DMS53 (cell line): ENCODE data around the gene C11orf98.
"Not testable (repeated sequence)": the region's sequence is repeated elsewhere in the genome, so short reads cannot be mapped to it uniquely, and the experiment has no call there.

Source experiments
- DNase-seq: peaks from one replicate; lab custom pipeline; 2025; lab: John Stamatoyannopoulos, UW

C11orf98 gene

GRCh38 chr11:62682518-62682917 lies 17.5 kb upstream of the C11orf98 start:
- DNase-seq, result no peak

GRCh38 chr11:62680825-62681240 lies 15.8 kb upstream of the C11orf98 start:
- peak; percentile 88 for DNase-seq

GRCh38 chr11:62678770-62679696 lies 14.0 kb upstream of the C11orf98 start, which contains the start of gene UBXN1:
Gene UBXN1 (minus strand): TSS chr11:62679073. CDS start chr11:62678923, 150 bp downstream.
- peak; percentile 95 for DNase-seq

GRCh38 chr11:62678433-62678769 lies 13.4 kb upstream of the C11orf98 start:
- no peak for DNase-seq

- DNase-seq, result no peak
Observed at GRCh38 chr11:62677714-62678113, 12.7 kb upstream of the C11orf98 start.

GRCh38 chr11:62677156-62677555 lies 12.1 kb upstream of the C11orf98 start:
- no peak for DNase-seq

GRCh38 chr11:62676698-62677097 lies 11.7 kb upstream of the C11orf98 start:
- DNase-seq, result no peak

GRCh38 chr11:62675415-62675814 lies 10.4 kb upstream of the C11orf98 start:
- DNase-seq, result not testable (repeated sequence)

GRCh38 chr11:62673196-62673525 lies 8.2 kb upstream of the C11orf98 start:
- DNase-seq, result no peak

- peak; percentile 97 for DNase-seq
Observed at GRCh38 chr11:62671608-62672389, 6.8 kb upstream of the C11orf98 start, which contains the start of the genes LBHD1 and UQCC3. Gene LBHD1 (minus strand): TSS chr11:62672267. CDS start chr11:62670031, 2,236 bp downstream. Gene UQCC3 (plus strand): TSS chr11:62671673. CDS start chr11:62671746, 73 bp downstream.

- peak; percentile 85 for DNase-seq
Observed at GRCh38 chr11:62671236-62671607, 6.2 kb upstream of the C11orf98 start.

- peak; percentile 61 for DNase-seq
Observed at GRCh38 chr11:62669420-62670161, 4.6 kb upstream of the C11orf98 start.

GRCh38 chr11:62667460-62667859 lies 2.5 kb upstream of the C11orf98 start:
- DNase-seq, result no peak

GRCh38 chr11:62666259-62666926 lies 1.4 kb upstream of the C11orf98 start:
- DNase-seq, result no peak

- DNase-seq, result peak; percentile 74
Observed at GRCh38 chr11:62665599-62666258, 719 bp upstream of the C11orf98 start.

- DNase-seq, result peak; percentile 86
Observed at GRCh38 chr11:62664405-62665074, 470 bp downstream of the C11orf98 start.

- no peak for DNase-seq
Observed at GRCh38 chr11:62656796-62657429, 8.1 kb downstream of the C11orf98 start.

- no peak for DNase-seq
Observed at GRCh38 chr11:62654297-62654696, 10.7 kb downstream of the C11orf98 start.

GRCh38 chr11:62652161-62653006 lies 12.6 kb downstream of the C11orf98 start:
- no peak for DNase-seq
